K562 (cell line): Measurements from ENCODE around the gene ERBB4. TPM values are rescaled to one million over a fixed set of nuclear protein-coding genes. Genes with fewer than 3 reads are reported as not detected.

Experiments used
- ATAC-seq: fragments of 200-7000 bp; cut with Tn5 transposase; 3 replicates; pipeline ENCODE4 v1.9.1; 2020; ENCODE audit warnings: moderate library complexity
- BruUV-seq: library from RNA; stranded (reverse); fragments of 400-500 nt; replicated peaks from 2 replicates; lab custom pipeline; 2021; lab: Mats Ljungman, UMichigan
- CTCF ChIA-PET: fragments of 300-600 bp; formaldehyde crosslinking; extraction: SDS; loops from one replicate; lab custom pipeline; 2021; ENCODE audit warnings: low intra/inter-chr PET ratio; lab: Yijun Ruan, JAX
- POLR2A ChIA-PET: fragments of 300-600, 350-650 bp; sonication (Branson Sonifier 250); formaldehyde crosslinking; extraction: SDS; loops from one replicate; lab custom pipeline; 2021; ENCODE audit warnings: antibody characterized with exemption, inconsistent platforms; lab: Yijun Ruan, JAX
- DNase-seq, 4 experiments: peaks; one replicate each; pipeline versions ENCODE4 v3.0.0 to v3.0.0-alpha.2; 2011 to 2018; ENCODE audit warnings: low spot score in 3 of 4, mixed read lengths in 3 of 4; ENCODE audit errors: extremely low read depth in 1 of 4
- FAIRE-seq: peaks from 2 replicates; lab custom pipeline; 2011; peaks lifted over from hg19 to GRCh38; lab: Jason Lieb, UNC
- H2AFZ ChIP-seq: 2 replicates; pipeline ENCODE4 v1.6.0; 2011; ENCODE audit warnings: low read depth, low read length, control low read depth, inconsistent platforms
- H3K27ac ChIP-seq: fragments of 200-600 bp; 3 replicates; pipeline ENCODE4 v1.8.0; 2011; ENCODE audit warnings: low read depth, mild to moderate bottlenecking, control low read depth, inconsistent platforms, low read length, moderate library complexity, mixed read lengths; ENCODE audit errors: extremely low read depth
- H3K27me3 ChIP-seq, 2 experiments: fragments of 300-600 bp in 1 of 2; 2 replicates in 1 of 2; 3 replicates in 1 of 2; pipeline versions ENCODE4 v1.6.0 to v1.8.0; 2011; ENCODE audit warnings: inconsistent platforms in 2 of 2, low read length in 2 of 2, mild to moderate bottlenecking in 1 of 2, mixed read lengths in 1 of 2, moderate library complexity in 1 of 2; ENCODE audit not compliant: control insufficient read depth in 2 of 2, insufficient read depth in 2 of 2
- H3K36me3 ChIP-seq: fragments of 300-600 bp; 3 replicates; pipeline ENCODE4 v1.8.0; 2011; ENCODE audit warnings: mild to moderate bottlenecking, low read length, inconsistent platforms; ENCODE audit not compliant: control insufficient read depth, insufficient read depth
- H3K4me1 ChIP-seq, 2 experiments: fragments of 200-600 bp in 1 of 2; replicated peaks in 1 of 2; 2 replicates in 1 of 2; 3 replicates in 1 of 2; pipeline versions ENCODE4 v1.5.1 to v1.8.0; 2011; ENCODE audit warnings: inconsistent platforms in 2 of 2, low read length in 2 of 2, mild to moderate bottlenecking in 1 of 2, mixed read lengths in 1 of 2, moderate library complexity in 1 of 2; ENCODE audit not compliant: control insufficient read depth in 2 of 2, insufficient read depth in 2 of 2
- H3K4me2 ChIP-seq: 2 replicates; pipeline ENCODE4 v1.6.1; 2011; ENCODE audit warnings: low read length, control low read depth, inconsistent platforms, mixed read lengths; ENCODE audit not compliant: insufficient read depth
- H3K4me3 ChIP-seq: fragments of 200-600 bp; sonication (generic), shearing (Covaris generic); 2 replicates; pipeline ENCODE4 v1.5.1; 2016; ENCODE audit warnings: control low read depth, inconsistent platforms
- H3K79me2 ChIP-seq: fragments of 200-600 bp; 3 replicates; pipeline ENCODE4 v1.8.0; 2011; ENCODE audit warnings: low read length, inconsistent platforms; ENCODE audit not compliant: control insufficient read depth, insufficient read depth
- H3K9ac ChIP-seq, 2 experiments: 2 replicates each; pipeline versions ENCODE4 v1.6.0 to v1.6.1; 2011; ENCODE audit warnings: low read depth in 2 of 2, low read length in 2 of 2, control low read depth in 1 of 2, inconsistent platforms in 1 of 2, mild to moderate bottlenecking in 1 of 2, mixed read lengths in 1 of 2; ENCODE audit not compliant: insufficient read depth in 1 of 2
- H3K9me1 ChIP-seq: one replicate; pipeline ENCODE4 v1.6.0; 2011; ENCODE audit warnings: inconsistent platforms, mild to moderate bottlenecking, low read length, moderate library complexity; ENCODE audit not compliant: control insufficient read depth, insufficient read depth
- H3K9me3 ChIP-seq: replicated peaks from 2 replicates; pipeline ENCODE4 v1.5.1; 2011; ENCODE audit warnings: low read depth, low read length, inconsistent platforms; ENCODE audit not compliant: control insufficient read depth, insufficient read depth
- H4K20me1 ChIP-seq: replicated peaks from 2 replicates; pipeline ENCODE4 v1.6.1; 2011; ENCODE audit warnings: low read length, inconsistent platforms, mixed read lengths; ENCODE audit not compliant: control insufficient read depth, insufficient read depth
- ADNP ChIP-seq: fragments of 200-800 bp; sonication (Bioruptor generic); IDR thresholded peaks from 2 replicates; pipeline ENCODE4 v1.6.1; 2016; ENCODE audit warnings: missing genetic modification characterization, missing compliant biosample characterization
- BRF1 ChIP-seq: IDR thresholded peaks from 3 replicates; pipeline ENCODE4 v1.6.1; 2011; ENCODE audit warnings: borderline replicate concordance, mild to moderate bottlenecking; ENCODE audit not compliant: insufficient read length; ENCODE audit errors: extremely low read depth
- IRF2 ChIP-seq: sonication (generic); formaldehyde crosslinking; IDR thresholded peaks from 2 replicates; pipeline ENCODE4 v1.8.1; 2022; ENCODE audit warnings: mild to moderate bottlenecking, missing genetic modification reagents
- SOX6 ChIP-seq: fragments of 450-650 bp; IDR thresholded peaks from 2 replicates; pipeline ENCODE4 v1.6.1; 2014; ENCODE audit warnings: mild to moderate bottlenecking
- TAF15 ChIP-seq: fragments of 200-400 bp; formaldehyde crosslinking; IDR thresholded peaks from 2 replicates; pipeline ENCODE4 v1.6.1; 2017; ENCODE audit warnings: mild to moderate bottlenecking, low read depth, low read length, moderate library complexity
- TEAD4 ChIP-seq, 2 experiments: sonication (generic) in 1 of 2; formaldehyde crosslinking in 1 of 2; IDR thresholded peaks; 2 replicates each; pipeline versions ENCODE4 v1.6.1 to v1.8.0; 2012 to 2022; ENCODE audit warnings: borderline replicate concordance in 1 of 2, inconsistent platforms in 1 of 2, low read length in 1 of 2, mild to moderate bottlenecking in 1 of 2, missing genetic modification reagents in 1 of 2
- TRIM28 ChIP-seq: fragments of 450-650 bp; IDR thresholded peaks from 2 replicates; pipeline ENCODE4 v1.6.1; 2017
- ZBTB40 ChIP-seq, 2 experiments: fragments of 450-650 bp in 1 of 2; sonication (generic) in 1 of 2; formaldehyde crosslinking in 1 of 2; IDR thresholded peaks; 2 replicates each; pipeline versions ENCODE4 v1.7.1 to v1.9.0; 2016 to 2022; ENCODE audit warnings: inconsistent platforms in 1 of 2, mild to moderate bottlenecking in 1 of 2, missing genetic modification reagents in 1 of 2
- ZNF41 ChIP-seq: fragments of 250-450 bp; sonication (Bioruptor Pico); conservative IDR thresholded peaks from 2 replicates; pipeline ENCODE4 v1.4.0; 2020; ENCODE audit warnings: mild to moderate bottlenecking
- WGBS: fragments of 100-300 bp; shearing (Covaris generic); methylation state at CpG from one replicate; pipeline ENCODE4 v1.1.6; 2016; ENCODE audit warnings: low coverage, mixed read lengths; ENCODE audit not compliant: insufficient coverage; ENCODE audit errors: missing lambda C conversion rate; 5-methylcytosine and 5-hydroxymethylcytosine counted together
- in situ Hi-C: fragments of 300-500 bp; cut with MboI; formaldehyde crosslinking; loops from 4 replicates; pipeline ENCODE4 v1.15.0; 2018; ENCODE audit warnings: inconsistent platforms, mixed read lengths
- intact Hi-C: fragments of 100-400 bp; cut with micrococcal nuclease; formaldehyde crosslinking; loops from 2 replicates; pipeline ENCODE4 v1.14.2; 2022
- polyA plus RNA-seq, 8 experiments: library from polyadenylated mRNA; depleted of rRNA in 4 of 8; stranded (reverse) in 5 of 8; unstranded in 3 of 8; fragments of >200 nt; fragmentation: Nextera tagmentation in 2 of 8; fragmentation: Illumina TruSeq in 1 of 8; extraction: Ambion mirVana in 2 of 8; extraction: Trizol in 1 of 8; gene quantifications; 2 replicates each; pipeline versions ENCODE4 v1.2.1 to v1.2.3, GENCODE V29; 2011 to 2014; ENCODE audit warnings: inconsistent platforms in 1 of 8, missing spikeins in 1 of 8
- total RNA-seq, 7 experiments: library from RNA; depleted of rRNA in 6 of 7; stranded (reverse); fragments of >200 nt in 6 of 7; fragmentation: Illumina TruSeq in 2 of 7; extraction: Trizol in 2 of 7; gene quantifications; 2 replicates each; pipeline versions ENCODE4 v1.2.1 to v1.2.3, GENCODE V29; 2011 to 2021; ENCODE audit warnings: low replicate concordance in 1 of 7
- TF ChIP-seq, protein P1 (sequence below): fragments of 250-450 bp; sonication (Bioruptor Pico); IDR thresholded peaks from 2 replicates; pipeline ENCODE4 v1.5.0; 2021

ERBB4 gene
- total and polyA plus RNA-seq, 9 of the 15 experiments (the other 6 are each of a cell fraction or from before 2014, with no cell fraction given) = not detected

- TF ChIP-seq BRF1 = no peak
Measured at GRCh38 chr2:212265777-212266176, 272.8 kb downstream of the ERBB4 start (continued).

DNA sequence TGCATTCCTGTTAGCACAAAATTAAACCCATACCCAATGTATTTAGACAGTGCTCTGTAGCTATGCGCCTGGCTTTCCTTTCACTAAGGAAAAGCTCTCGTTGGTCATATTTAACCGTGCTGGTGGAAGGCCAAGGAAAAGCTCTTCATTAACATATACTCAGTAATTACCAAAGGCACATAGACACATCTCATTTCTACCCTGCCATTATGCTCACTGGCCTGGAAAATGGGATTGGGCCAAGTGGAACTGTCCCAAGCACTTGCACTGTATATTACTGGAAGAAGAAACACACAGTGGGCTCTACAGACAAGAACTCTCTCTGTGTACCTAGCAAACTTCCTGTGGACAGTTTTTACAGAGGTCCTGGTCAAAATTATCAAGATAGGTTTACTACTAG, 274.4 kb downstream of the ERBB4 start:
- Histone ChIP-seq H4K20me1 (no peaks in the 10 kb centered on the region), H3K4me3 (no peak overlapping the region), H3K4me1 (no peaks in the 10 kb centered on the region), H3K27ac (no peak overlapping the region), H3K9ac (no peak overlapping the region), H3K9me1 (no peaks in the 10 kb centered on the region), H3K36me3 (no peaks in the 10 kb centered on the region), H3K79me2 (no peaks in the 10 kb centered on the region), H3K9me3 (no peaks in the 10 kb centered on the region), H3K27me3 (no peaks in the 10 kb centered on the region), H2AFZ (no peak overlapping the region), H3K4me2 (no peak overlapping the region)
- in situ Hi-C loops = no loop called here
- 0% methylated on average over 3 of the region's 3 CpGs for WGBS
- intact Hi-C loops = no loop called here
- BruUV-seq = no TSS peak
- ChIA-PET POLR2A (no interaction called here), CTCF (no interaction called here)
- no peak for FAIRE-seq
- no peak for DNase-seq
- no peak for ATAC-seq
- no peak for TF ChIP-seq IRF2 (CRISPR knock-in tag)
- TF ChIP-seq TAF15 = no peak
- TF ChIP-seq TEAD4 (IDR thresholded peaks at IDR 0.05; ENCODE audit: low read length) = no peak
- TF ChIP-seq TEAD4 (CRISPR knock-in tag; IDR thresholded peaks at IDR 0.05; ENCODE audit: borderline replicate concordance) = no peak
- no peak for TF ChIP-seq ZNF41 (CRISPR knock-in tag)
- TF ChIP-seq ADNP (tag) = no peak
- TF ChIP-seq ZBTB40 (IDR thresholded peaks at IDR 0.05) = no peak
- TF ChIP-seq ZBTB40 (CRISPR knock-in tag; IDR thresholded peaks at IDR 0.05) = no peak
- no peak for TF ChIP-seq TRIM28
- no peak for TF ChIP-seq SOX6
- TF ChIP-seq, protein P1, sequence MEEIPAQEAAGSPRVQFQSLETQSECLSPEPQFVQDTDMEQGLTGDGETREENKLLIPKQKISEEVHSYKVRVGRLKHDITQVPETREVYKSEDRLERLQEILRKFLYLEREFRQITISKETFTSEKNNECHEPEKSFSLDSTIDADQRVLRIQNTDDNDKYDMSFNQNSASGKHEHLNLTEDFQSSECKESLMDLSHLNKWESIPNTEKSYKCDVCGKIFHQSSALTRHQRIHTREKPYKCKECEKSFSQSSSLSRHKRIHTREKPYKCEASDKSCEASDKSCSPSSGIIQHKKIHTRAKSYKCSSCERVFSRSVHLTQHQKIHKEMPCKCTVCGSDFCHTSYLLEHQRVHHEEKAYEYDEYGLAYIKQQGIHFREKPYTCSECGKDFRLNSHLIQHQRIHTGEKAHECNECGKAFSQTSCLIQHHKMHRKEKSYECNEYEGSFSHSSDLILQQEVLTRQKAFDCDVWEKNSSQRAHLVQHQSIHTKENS (CRISPR knock-in tag) = no peak
